GM18511 (cell line): ENCODE measurements around the gene STK39.
"Not testable (repeated sequence)": the region's sequence is repeated elsewhere in the genome, so short reads cannot be mapped to it uniquely, and the experiment has no call there.

Experiments
- ATAC-seq: cut with Tn5 transposase; IDR thresholded peaks from one replicate; pipeline ENCODE4 v1.9.1; 2021; ENCODE audit warnings: mild to moderate bottlenecking, moderate library complexity; ENCODE audit not compliant: unreplicated experiment

Gene STK39

GRCh38 chr2:168247341-168248261 lies at the start of gene STK39:
STK39 (minus strand) TSS chr2:168247595; CDS start chr2:168247435, 160 bp downstream.
- peak; percentile 76 for ATAC-seq

- ATAC-seq, result no peak
Observed at GRCh38 chr2:168295051-168295450, 47.7 kb upstream of the STK39 start.

DNA sequence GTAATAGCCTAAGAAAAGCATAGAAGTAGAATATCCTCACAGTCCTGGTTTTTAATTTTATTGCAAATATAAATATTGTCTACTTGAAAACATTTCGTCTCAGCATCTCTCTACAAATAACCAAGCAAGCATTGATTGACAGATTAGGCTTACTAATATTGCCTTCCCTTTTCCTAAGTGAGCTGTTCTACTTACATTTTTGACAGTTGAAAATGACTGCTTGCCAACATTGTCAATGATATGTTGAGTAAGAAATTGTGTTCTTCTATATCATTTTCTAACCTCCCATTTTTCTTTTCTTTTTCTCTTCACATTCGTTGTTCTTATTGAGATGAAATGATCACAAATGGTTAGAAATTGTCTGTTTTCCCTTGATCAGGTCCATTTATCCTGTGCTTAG lies 47.0 kb upstream of the STK39 start:
- ATAC-seq, result no peak

- no peak for ATAC-seq
Observed at GRCh38 chr2:168293766-168294165, 46.4 kb upstream of the STK39 start.

- ATAC-seq, result no peak
Observed at GRCh38 chr2:168290391-168290790, 43.0 kb upstream of the STK39 start.

DNA sequence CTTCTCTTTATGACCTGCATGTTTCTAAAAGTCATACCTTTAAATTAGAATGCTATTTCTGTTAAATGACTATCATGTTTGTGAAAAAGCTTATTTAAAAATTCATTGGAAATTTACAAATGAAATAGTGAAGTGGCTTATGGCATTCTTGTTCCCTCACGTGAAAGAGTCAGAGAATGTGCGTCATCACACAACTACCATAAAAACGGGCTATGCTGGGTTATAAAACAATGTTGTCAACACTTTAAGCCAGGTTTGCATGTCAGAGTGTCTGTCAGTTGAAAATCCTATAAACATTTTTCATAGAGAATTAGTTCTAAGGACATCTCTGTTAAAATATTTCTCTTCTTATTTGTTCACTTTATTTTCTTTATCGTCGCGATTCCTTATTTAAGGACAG lies 42.5 kb upstream of the STK39 start:
- ATAC-seq, result no peak

DNA sequence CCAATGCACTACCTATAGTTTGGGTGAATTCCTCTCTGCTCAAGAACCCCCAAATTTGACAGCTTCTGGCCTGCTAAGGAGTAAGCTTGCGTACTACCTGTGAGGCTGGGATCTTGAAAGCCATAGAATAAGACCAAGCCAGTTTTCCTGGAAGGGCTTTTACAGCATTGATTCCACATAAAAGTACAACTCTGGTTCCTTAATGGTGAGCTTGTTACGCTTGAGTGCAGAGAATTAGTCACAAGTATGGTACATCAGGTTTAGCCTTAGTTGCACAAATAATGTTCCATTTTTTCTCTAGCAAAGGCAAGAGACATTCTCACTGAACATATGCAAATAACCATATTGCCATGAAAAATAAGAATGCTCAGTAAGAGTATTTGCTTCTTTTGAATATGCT lies 39.1 kb upstream of the STK39 start:
- no peak for ATAC-seq

DNA sequence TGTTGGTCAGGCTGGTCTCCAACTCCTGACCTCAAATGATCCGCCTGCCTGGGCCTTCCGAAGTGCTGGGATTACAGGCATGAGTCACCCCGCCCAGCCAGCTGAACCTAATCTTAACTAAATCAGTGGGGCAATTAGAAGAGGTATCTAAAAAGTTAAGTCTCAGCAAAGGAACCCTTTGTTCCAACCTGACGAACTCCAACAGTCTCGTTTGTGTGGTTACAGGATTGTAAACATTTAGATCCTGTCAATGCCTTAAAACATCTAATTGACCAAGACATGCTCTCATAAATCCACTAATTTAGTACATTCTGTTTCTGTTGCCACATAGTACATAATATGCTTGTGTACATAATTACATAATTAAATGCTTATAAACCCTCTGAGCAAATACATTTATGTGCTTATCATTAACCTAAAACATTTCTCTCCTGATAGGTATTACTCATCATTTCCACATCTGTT lies 31.1 kb upstream of the STK39 start:
- no peak for ATAC-seq

- no peak for ATAC-seq
Observed at GRCh38 chr2:168277276-168277675, 29.9 kb upstream of the STK39 start.

DNA sequence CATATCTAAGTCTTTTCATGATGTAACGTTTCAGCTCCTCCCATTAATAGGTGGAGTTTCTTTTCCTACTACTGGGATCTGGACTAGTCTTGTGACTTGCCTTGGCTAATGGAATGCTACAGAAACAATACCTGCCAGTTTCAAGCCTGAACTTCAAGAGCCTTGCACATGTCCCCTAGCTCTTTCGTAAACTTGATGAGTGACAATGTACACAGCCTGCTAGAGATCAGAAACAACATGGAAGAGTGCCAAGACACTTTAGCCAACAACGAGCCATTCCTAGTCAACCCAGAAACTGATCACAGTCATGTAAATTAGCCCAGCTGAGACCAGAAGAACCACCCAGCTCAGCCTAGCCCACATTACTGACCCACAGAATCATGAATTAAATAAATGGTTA lies 24.8 kb upstream of the STK39 start:
- ATAC-seq, result no peak

GRCh38 chr2:168262926-168263325 lies 15.5 kb upstream of the STK39 start:
- not testable (repeated sequence) for ATAC-seq

GRCh38 chr2:168256448-168256847 lies 9.1 kb upstream of the STK39 start:
- ATAC-seq, result no peak

DNA sequence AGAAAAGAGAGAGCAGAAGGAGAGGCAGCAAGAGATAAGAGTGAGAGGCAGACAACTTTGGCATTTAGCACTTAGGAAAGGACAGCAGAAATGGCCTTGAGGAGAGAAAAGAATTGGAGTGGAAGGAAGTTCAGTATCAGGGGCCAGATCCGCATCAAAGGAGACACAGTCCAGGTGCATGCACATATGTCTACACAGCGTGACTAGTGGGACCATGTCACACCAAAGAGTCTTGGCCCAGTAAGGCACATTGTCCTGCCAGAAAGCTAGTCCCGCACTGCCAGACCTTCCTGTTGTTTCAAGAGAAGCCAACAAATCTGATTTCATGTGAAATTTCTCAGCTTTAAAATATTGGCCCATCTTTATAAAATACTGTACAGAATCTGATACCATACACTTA lies 8.5 kb upstream of the STK39 start:
- no peak for ATAC-seq

DNA sequence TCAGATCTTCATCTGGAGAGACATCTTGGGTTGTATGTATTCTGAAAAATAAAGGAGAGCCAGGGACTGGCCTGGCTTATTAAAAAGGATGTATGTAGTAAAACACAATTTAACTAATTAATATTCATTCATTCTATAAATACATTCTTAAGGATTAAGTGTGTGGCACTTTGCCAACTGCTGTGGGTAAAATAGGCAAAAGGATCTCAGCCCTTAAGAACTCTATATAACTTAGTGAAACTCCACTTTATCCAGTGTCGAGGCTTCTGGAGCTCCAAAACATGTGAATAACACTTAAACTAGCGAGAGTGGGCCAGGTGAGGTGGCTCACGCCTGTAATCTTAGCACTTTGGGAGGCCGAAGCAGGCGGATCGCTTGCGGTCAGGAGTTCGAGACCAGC lies 7.7 kb upstream of the STK39 start:
- no peak for ATAC-seq

DNA sequence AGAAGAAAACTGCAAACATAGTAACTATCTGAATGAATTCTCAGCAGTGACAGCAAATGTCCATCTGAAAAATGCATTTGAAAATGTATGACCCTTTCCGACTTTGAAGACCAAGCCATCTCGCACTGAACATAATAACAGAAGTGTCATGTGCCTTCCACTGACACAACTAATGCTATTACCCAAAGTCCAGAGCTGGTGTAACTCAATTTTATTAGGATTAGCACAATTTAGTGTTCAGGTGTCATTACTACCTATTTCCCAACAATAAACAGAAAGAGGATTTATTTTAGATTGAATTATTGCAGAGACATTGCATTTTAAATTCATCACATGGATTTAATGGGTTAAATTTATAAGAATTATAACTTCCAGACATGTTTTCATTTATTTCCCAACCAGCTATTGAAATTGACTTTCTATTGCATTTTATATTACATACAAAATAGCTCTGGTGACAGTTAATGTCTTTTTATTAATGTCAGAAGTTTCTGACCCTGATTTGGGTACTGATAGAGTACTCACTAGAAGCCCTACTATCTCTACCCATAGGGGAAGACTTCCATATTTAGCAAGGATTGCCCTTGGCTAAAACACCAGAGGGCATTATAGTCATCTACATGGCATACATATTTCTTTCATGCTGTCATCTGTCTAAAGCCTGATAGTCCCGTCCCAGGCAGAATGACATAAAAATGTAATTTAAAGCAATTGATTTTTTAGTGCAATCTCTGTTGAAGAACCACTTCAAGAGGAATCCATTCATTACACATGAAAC lies 7.0 kb upstream of the STK39 start:
- ATAC-seq, result no peak

DNA sequence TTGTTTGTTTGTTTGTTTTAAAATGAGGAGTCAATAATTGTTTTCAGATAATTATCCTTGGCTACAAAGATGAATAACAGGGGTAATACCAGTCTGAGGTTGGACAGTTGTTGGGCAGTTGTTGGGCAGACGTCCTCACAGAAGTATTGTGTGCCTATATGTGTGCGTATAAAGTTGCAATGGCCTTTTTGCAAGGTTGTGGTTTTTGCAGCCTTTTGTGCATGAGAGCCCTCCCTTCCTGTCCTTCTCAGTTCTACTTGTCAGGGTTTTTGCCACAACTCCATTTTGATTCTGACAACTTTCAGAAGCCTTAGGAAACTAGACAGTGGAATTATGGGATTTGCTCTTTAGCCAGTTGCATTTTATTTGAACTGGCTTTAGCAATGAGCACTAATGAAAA lies 6.0 kb upstream of the STK39 start:
- no peak for ATAC-seq

- no peak for ATAC-seq
Observed at GRCh38 chr2:168252976-168253375, 5.6 kb upstream of the STK39 start.

DNA sequence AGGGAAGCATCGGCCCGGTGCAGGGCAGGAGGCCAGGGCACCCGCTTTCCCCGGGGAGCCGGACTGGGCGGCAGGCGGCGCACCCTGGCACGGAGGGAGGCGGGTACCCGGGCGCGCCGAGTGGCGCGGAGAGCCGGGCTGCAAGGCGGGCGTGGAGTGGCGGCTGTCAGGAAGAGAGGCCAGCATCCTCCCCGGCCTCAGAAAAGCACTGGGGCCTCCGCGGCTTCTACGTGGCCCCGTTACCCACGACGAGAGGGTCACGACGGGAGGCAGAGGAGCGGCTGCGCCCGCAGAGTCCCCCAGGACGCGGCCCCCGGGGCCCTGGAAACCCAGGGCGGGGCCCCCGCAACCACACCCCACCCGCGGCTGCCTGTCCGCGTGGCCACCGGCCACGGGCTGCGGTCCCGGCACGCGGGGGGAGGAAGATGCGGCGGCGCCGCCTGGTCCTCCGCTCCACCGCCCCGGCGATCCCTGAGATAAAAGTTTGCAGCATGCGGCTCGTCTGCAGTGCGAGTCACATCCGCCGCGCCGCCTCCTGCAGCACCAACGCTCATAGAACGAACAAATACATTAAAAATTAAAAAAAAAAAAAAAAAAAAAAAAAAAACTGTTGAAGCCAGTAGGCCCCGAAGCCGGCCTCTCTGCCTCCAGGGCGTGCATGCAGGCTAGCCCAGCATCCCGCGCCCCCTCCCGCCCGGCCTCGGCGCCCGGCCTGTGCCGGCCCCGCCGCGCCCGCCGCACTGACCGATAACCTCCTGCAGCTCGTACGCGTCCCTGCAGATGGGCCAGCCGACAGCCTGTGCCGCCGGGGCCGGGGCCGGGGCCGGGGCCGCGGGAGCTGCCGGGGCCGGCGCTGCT lies 683 bp downstream of the STK39 start:
- peak; percentile 68 for ATAC-seq

- no peak for ATAC-seq
Observed at GRCh38 chr2:168246072-168246482, 1.3 kb downstream of the STK39 start.

DNA sequence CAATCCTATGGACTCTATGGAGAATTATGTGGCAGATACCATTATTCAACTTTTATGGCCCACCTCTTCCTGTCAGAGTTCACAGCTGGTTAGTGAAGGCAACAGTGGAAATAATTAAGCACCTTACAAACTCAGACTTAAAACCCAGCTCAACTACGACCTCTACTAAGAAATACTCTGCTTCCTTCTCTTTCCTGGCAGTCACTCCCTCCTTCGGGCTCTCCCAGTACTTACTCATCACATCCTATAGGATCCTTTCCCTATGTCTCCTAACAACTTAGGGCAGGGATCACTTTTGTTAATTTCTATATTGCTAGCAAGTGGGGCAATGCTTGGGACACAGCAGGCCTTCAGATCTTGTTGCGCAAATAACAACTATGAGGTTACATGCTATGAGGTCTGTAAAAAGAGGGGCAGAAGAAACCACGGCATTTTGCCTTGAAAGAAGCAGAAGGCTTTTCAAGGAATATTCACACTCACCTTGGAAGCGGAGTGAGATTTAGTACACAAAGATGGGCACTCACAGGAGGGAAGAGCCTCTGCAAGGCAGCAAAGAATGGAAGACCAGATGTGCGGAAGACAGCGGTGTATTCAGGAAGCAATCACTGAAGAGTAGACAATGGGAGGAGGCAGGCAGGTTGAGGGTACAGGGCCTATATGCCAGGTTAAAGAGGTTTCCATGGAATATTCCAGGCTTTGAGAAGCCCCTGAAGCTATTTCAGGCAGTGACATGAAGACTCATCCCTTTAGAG lies 2.1 kb downstream of the STK39 start:
- no peak for ATAC-seq
